ENCODE measurements around the gene AASS. TPM values are rescaled to one million over a fixed set of nuclear protein-coding genes. Genes with fewer than 3 reads are reported as not detected.

AASS gene
- total RNA-seq, 2 donors from 2014 or later = 28.5 to 37.9 TPM

DNA sequence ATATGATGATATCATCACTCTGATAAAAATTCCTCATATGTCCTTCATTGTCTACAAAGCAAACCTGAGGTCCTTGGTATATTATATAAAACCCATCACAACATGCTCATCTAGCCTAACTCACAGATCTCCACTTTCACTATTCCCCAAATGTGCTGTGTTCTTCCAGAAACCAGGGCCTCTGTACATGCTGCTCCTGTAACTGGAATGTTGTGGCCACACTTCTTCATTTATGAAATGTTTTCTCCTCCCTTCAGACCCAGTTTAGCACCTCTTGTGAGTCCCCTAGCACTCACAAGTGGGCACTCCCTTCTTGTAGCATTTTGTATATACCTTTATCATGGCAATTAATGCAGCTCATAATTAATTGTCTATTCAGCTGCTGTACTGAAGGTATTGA is 61.9 kb downstream of the AASS start:
- Histone ChIP-seq H3K36me3 (replicated peaks in 1 of 2; ENCODE audit: insufficient read depth in 1 of 2, low read depth in 2 of 2) (peaks cover 0 to 9% of the 10 kb centered on the region in 2 donors), H3K9me3 (no peaks in the 10 kb centered on the region), H3K27ac (no peak overlapping the region), H3K4me1 (no peaks in the 10 kb centered on the region), H3K4me3 (no peak overlapping the region), H3K27me3 (no peaks in the 10 kb centered on the region)
- TF ChIP-seq POLR2A (IDR thresholded peaks at IDR 0.05) = no peak
- TF ChIP-seq, protein P1, sequence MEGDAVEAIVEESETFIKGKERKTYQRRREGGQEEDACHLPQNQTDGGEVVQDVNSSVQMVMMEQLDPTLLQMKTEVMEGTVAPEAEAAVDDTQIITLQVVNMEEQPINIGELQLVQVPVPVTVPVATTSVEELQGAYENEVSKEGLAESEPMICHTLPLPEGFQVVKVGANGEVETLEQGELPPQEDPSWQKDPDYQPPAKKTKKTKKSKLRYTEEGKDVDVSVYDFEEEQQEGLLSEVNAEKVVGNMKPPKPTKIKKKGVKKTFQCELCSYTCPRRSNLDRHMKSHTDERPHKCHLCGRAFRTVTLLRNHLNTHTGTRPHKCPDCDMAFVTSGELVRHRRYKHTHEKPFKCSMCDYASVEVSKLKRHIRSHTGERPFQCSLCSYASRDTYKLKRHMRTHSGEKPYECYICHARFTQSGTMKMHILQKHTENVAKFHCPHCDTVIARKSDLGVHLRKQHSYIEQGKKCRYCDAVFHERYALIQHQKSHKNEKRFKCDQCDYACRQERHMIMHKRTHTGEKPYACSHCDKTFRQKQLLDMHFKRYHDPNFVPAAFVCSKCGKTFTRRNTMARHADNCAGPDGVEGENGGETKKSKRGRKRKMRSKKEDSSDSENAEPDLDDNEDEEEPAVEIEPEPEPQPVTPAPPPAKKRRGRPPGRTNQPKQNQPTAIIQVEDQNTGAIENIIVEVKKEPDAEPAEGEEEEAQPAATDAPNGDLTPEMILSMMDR (IDR thresholded peaks at IDR 0.05) = no peak
- ATAC-seq = no peak
- intact Hi-C loops (cut with DNase I) = no loop called here
- DNase-seq = no peak

DNA sequence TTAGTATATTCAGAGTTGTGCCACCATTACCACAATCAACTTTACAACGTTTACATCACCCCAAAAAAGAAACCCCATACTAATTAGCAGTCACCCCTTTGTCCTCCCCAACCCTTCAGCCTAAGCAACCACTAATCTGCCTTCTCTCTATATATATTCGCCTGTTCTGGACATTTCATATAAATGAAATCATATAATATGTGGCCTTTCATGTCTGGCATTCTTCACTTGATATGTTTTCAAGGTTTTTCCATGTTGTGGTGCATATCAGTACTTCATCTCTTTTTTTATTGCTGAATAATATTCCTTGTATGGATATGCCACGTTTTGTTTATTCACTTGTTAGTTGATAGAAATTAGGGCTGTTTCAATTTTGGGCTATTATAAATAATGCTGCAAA is 70.4 kb downstream of the AASS start:
- ATAC-seq (no peak), DNase-seq (no peak)
- H3K4me1 ChIP-seq = no peaks in the 10 kb centered on the region
- TF ChIP-seq POLR2A (IDR thresholded peaks at IDR 0.05) = no peak
- TF ChIP-seq, protein P1 (IDR thresholded peaks at IDR 0.05) = no peak
- H3K4me3 ChIP-seq = no peak overlapping the region
- H3K36me3 ChIP-seq (replicated peaks in 1 of 2; ENCODE audit: insufficient read depth in 1 of 2, low read depth in 2 of 2) = peaks cover 0 to 13% of the 10 kb centered on the region in 2 donors
- WGBS, 2 donors = 67 to 70% methylated on average over 3 of the region's 3 CpGs
- no peaks in the 10 kb centered on the region for H3K9me3 ChIP-seq
- H3K27ac ChIP-seq = no peak overlapping the region
- no peaks in the 10 kb centered on the region for H3K27me3 ChIP-seq
- intact Hi-C loops (cut with DNase I) = no loop called here

DNA sequence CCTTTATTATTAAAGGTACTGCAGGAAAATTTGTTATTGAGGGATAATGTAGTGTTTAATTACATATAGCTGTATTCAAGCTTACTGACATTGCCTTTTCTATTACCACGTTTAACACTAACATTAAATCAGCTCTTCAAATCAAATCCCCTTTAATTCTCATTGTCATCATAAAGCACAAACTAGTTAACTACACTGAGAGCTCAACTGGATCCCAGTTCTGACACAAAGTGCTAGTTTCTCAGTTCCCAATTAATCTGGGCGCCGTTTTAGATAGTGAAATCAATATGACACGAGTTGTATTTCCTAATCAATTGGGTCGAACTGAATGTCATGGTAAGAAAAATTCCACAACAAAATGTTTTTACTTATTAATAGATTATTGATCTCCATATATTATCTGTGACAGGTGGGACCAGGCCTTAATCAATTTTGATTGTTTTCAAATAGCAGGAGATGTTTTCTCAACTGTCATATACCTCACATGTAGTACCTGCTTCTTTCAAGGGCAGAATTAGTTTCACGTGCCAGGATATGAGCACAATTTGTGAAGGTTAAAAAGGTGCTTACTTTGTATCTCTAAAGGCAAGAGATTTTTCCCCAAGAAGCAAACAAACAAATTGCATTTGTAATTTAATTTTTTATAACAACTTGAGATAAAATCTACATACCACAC is 71.0 kb downstream of the AASS start:
- intact Hi-C loops (cut with DNase I) = no loop called here
- DNase-seq (no peak), ATAC-seq (no peak)
- Histone ChIP-seq H3K9me3 (no peaks in the 10 kb centered on the region), H3K27ac (no peak overlapping the region), H3K4me3 (no peak overlapping the region), H3K4me1 (no peaks in the 10 kb centered on the region), H3K27me3 (no peaks in the 10 kb centered on the region), H3K36me3 (replicated peaks in 1 of 2; ENCODE audit: insufficient read depth in 1 of 2, low read depth in 2 of 2) (peaks cover 0 to 12% of the 10 kb centered on the region in 2 donors)
- TF ChIP-seq, protein P1 (IDR thresholded peaks at IDR 0.05) = no peak
- TF ChIP-seq POLR2A (IDR thresholded peaks at IDR 0.05) = no peak
- WGBS, 2 donors = 45 to 52% methylated on average over 6 of the region's 6 CpGs

DNA sequence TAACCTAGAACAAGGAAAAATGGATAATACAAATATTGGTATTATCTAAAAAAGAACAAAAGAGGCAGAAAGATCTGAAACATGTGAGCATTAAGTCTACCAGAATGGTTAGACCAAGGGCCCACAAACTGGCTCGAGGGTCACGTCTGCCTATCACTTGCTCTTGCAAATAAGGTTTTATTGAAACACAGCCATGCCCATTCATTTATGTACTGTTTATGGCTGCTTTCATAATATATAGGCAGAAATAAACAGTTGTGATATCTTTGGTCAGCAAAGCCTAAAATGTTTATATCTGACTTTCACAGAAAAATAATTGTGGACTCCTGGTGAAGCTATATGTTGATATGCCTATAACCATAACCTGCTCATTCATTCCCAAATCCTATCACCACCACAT is 71.8 kb downstream of the AASS start:
- no peak for DNase-seq
- peaks cover 0 to 6% of the 10 kb centered on the region in 2 donors for H3K36me3 ChIP-seq (replicated peaks in 1 of 2; ENCODE audit: insufficient read depth in 1 of 2, low read depth in 2 of 2)
- TF ChIP-seq, protein P1 (IDR thresholded peaks at IDR 0.05) = no peak
- no peak for TF ChIP-seq POLR2A (IDR thresholded peaks at IDR 0.05)
- H3K27me3 ChIP-seq = no peaks in the 10 kb centered on the region
- no peak overlapping the region for H3K4me3 ChIP-seq
- H3K4me1 ChIP-seq = no peaks in the 10 kb centered on the region
- intact Hi-C loops (cut with DNase I) = no loop called here
- ATAC-seq = no peak
- H3K27ac ChIP-seq = no peak overlapping the region
- WGBS, 2 donors = 88 to 95% methylated on average over 2 of the region's 2 CpGs
- H3K9me3 ChIP-seq = no peaks in the 10 kb centered on the region

DNA sequence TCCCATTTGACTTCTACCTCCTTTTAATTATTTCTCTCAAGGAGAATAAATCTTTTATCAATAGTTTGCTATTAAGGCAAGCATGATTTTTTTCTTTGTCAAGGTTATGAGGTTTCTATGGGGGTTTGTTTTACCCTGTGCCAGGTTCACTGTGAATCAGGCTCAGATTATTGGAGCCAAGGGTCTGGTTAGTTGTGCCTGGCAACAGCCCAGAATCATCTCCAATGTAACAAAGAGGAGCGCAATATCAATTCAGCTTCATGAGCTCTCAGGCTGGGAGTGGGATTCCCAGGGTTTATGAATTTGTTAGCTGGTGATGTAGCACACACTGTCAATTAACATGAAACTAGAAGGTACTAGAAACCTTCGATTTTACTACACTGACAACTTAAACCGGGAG is 73.2 kb downstream of the AASS start:
- Histone ChIP-seq H3K27ac (no peak overlapping the region), H3K36me3 (replicated peaks in 1 of 2; ENCODE audit: insufficient read depth in 1 of 2, low read depth in 2 of 2) (peaks cover 0 to 2% of the 10 kb centered on the region in 2 donors), H3K9me3 (no peaks in the 10 kb centered on the region), H3K4me3 (no peak overlapping the region), H3K27me3 (no peaks in the 10 kb centered on the region), H3K4me1 (no peaks in the 10 kb centered on the region)
- intact Hi-C loops (cut with DNase I) = no loop called here
- WGBS, 2 donors = 89 to 91% methylated on average over 3 of the region's 3 CpGs
- TF ChIP-seq POLR2A (IDR thresholded peaks at IDR 0.05) = no peak
- TF ChIP-seq, protein P1 (IDR thresholded peaks at IDR 0.05) = no peak
- no peak for ATAC-seq
- DNase-seq = no peak
